Muscle layer of duodenum (tissue), 2 donors: ENCODE measurements around the gene IGF2BP1.
A peak's percentile ranks its signal among the peaks of the same experiment; 100 is the strongest.
"Not testable (repeated sequence)": the region's sequence is repeated elsewhere in the genome, so short reads cannot be mapped to it uniquely, and the experiment has no call there.

Source experiments
- H3K27ac ChIP-seq: one replicate; pipeline ENCODE4 v1.7.0; 2013; ENCODE audit warnings: mild to moderate bottlenecking, low read length
- H3K27me3 ChIP-seq: one replicate; pipeline ENCODE4 v1.7.0; 2013; ENCODE audit warnings: low read depth, mild to moderate bottlenecking, control low read depth, low read length
- H3K36me3 ChIP-seq, 2 donors: one replicate each; pipeline ENCODE4 v1.7.0; 2013; ENCODE audit warnings: low read length in 2 of 2, control low read depth in 1 of 2, mild to moderate bottlenecking in 1 of 2; ENCODE audit not compliant: insufficient read depth in 2 of 2, control insufficient read depth in 1 of 2
- H3K4me1 ChIP-seq, 2 donors: one replicate each; pipeline ENCODE4 v1.7.0; 2013; ENCODE audit warnings: low read length in 2 of 2, mild to moderate bottlenecking in 2 of 2, control low read depth in 1 of 2, moderate library complexity in 1 of 2; ENCODE audit not compliant: insufficient read depth in 2 of 2, control insufficient read depth in 1 of 2
- H3K4me3 ChIP-seq, 2 donors: one replicate each; pipeline ENCODE4 v1.7.0; 2013; ENCODE audit warnings: low read length in 2 of 2, low read depth in 1 of 2, mild to moderate bottlenecking in 1 of 2
- H3K9me3 ChIP-seq, 2 donors: one replicate each; pipeline ENCODE4 v1.7.0; 2013; ENCODE audit warnings: low read length in 2 of 2, control low read depth in 1 of 2, mild to moderate bottlenecking in 1 of 2; ENCODE audit not compliant: control insufficient read depth in 1 of 2
- donor health status: healthy.

IGF2BP1 gene

DNA sequence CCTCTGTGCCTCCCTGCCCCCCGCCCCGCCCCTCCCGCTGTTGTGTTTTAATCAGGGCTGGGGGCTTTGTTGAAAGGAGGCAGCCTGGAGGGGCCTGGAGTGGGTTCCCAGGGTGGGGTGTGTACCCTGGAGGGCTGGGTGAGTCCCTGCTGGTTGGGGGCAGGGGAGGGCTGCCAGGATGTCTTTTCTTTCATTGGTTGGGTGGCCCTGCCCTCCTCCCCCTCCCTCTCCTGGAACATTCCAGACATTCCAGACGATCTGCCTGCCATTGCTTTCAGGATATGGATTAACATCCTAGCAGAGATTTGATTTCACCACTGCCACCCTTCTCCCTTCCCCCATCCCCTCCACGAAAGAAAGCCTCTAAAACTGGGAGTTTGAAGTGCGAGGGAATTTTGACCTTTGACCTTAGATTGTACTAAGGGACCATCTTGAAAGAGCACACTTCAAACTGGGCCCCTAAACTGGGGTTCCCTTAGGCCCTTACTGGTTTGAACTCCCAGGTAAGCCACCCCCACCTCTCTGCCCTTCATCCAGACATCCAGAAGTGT lies 25.3 kb downstream of the IGF2BP1 start:
- H3K27me3 ChIP-seq, result no peaks in the 10 kb centered on the region

DNA sequence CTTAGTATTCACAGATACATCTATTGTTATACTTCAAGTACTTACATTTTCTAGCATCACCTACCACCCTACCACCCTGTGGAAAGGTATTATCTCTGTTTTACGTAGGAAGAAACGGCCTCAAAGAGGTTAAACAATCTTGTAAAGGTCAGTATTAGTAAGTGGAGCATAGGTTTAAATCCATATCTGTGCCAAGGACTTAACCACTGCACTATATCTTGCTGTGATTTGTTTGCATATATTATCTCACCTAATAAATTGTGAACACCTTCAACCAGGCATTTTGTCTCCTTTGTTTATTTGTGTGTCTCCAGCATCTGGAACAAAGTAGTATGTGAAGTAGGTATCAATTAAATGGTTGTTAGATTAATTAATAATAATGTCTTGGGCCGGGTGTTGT lies 27.3 kb downstream of the IGF2BP1 start:
- Histone ChIP-seq H3K27me3 (no peaks in the 10 kb centered on the region), H3K36me3 (no peaks in the 10 kb centered on the region), H3K4me1 (no peaks in the 10 kb centered on the region), H3K4me3 (no peak overlapping the region), H3K27ac (no peak overlapping the region), H3K9me3 (no peaks in the 10 kb centered on the region)

More for the DNA sequence above, 25.3 kb downstream of the IGF2BP1 start:
- Histone ChIP-seq H3K4me1 (no peaks in the 10 kb centered on the region), H3K27ac (no peak overlapping the region), H3K4me3 (no peak overlapping the region), H3K36me3 (no peaks in the 10 kb centered on the region), H3K9me3 (no peaks in the 10 kb centered on the region)

- H3K36me3 ChIP-seq, H3K4me3 ChIP-seq, H3K27me3 ChIP-seq, H3K27ac ChIP-seq, H3K9me3 ChIP-seq, H3K4me1 ChIP-seq: not testable (repeated sequence)
These were observed 29.3 kb downstream of the IGF2BP1 start for GRCh38 chr17:49026447-49026846.

DNA sequence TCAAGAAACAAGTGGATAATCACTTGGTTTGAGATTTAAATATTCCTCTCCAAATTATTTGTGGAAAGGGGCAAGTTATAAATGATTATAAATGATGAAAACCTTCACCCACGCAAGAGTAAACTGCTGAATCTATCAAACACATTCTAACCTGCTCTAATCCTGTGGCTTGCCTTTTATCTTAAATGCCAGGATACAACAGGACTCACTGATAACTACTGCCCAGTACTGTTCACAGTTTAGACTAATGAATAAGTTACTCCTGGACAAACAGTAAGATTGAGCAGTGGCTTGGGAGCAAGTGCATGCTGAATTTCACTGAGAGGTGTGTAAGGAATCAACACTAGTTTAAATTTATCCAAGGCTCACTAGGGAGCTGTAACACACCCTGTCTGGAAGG lies 31.1 kb downstream of the IGF2BP1 start:
- H3K9me3 ChIP-seq, result no peaks in the 10 kb centered on the region
- H3K27me3 ChIP-seq, result no peaks in the 10 kb centered on the region
- no peak overlapping the region for H3K27ac ChIP-seq
- no peaks in the 10 kb centered on the region for H3K36me3 ChIP-seq
- no peaks in the 10 kb centered on the region for H3K4me1 ChIP-seq
- H3K4me3 ChIP-seq, result no peak overlapping the region

DNA sequence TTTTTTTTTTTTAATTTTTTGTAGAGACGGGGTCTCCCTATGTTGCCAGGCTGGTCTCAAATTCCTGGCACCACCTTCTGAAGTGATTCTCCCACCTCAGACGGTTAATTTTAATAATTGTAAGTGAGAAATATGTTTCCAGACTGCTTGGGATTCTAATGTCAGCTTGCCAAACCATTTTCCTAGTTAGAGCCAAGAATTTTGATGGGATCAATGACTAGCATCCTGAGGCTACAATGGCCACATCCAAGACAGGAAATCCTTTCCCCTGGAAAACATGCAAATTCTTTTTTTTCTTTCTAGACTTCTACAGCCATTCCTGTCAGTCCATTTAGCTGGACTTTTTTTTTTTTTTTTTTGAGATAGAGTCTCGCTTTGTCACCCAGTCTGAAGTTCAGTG lies 32.6 kb downstream of the IGF2BP1 start:
- Histone ChIP-seq H3K4me1 (no peaks in the 10 kb centered on the region), H3K4me3 (no peak overlapping the region), H3K36me3 (no peaks in the 10 kb centered on the region), H3K27ac (no peak overlapping the region), H3K27me3 (no peaks in the 10 kb centered on the region), H3K9me3 (no peaks in the 10 kb centered on the region)

GRCh38 chr17:49031965-49032928 lies 35.1 kb downstream of the IGF2BP1 start:
- Histone ChIP-seq H3K9me3 (no peaks in the 10 kb centered on the region), H3K4me1 (no peaks in the 10 kb centered on the region), H3K27ac (no peak overlapping the region), H3K4me3 (no peak overlapping the region), H3K27me3 (no peaks in the 10 kb centered on the region), H3K36me3 (no peaks in the 10 kb centered on the region)

- Histone ChIP-seq H3K36me3 (no peaks in the 10 kb centered on the region), H3K9me3 (no peaks in the 10 kb centered on the region), H3K4me1 (no peaks in the 10 kb centered on the region), H3K27ac (no peak overlapping the region), H3K4me3 (peak overlapping the region in 1 of 2 donors; percentile 47), H3K27me3 (no peaks in the 10 kb centered on the region)
These were observed 38.5 kb downstream of the IGF2BP1 start for GRCh38 chr17:49035470-49036269.

GRCh38 chr17:49036270-49036626 lies 39.1 kb downstream of the IGF2BP1 start:
- no peak overlapping the region for H3K27ac ChIP-seq
- no peaks in the 10 kb centered on the region for H3K9me3 ChIP-seq
- no peak overlapping the region for H3K4me3 ChIP-seq
- H3K27me3 ChIP-seq, result no peaks in the 10 kb centered on the region
- no peaks in the 10 kb centered on the region for H3K4me1 ChIP-seq
- H3K36me3 ChIP-seq, result no peaks in the 10 kb centered on the region

DNA sequence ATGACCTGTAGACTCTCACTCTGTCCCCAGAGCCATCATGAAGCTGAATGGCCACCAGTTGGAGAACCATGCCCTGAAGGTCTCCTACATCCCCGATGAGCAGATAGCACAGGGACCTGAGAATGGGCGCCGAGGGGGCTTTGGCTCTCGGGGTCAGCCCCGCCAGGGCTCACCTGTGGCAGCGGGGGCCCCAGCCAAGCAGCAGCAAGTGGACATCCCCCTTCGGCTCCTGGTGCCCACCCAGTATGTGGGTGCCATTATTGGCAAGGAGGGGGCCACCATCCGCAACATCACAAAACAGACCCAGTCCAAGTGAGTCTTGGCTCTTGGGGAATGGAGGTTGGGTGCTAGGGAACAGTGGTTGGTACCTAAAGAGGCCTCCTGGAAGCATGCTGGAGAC lies 41.0 kb downstream of the IGF2BP1 start:
- Histone ChIP-seq H3K9me3 (no peaks in the 10 kb centered on the region), H3K4me1 (no peaks in the 10 kb centered on the region), H3K4me3 (no peak overlapping the region), H3K27ac (no peak overlapping the region), H3K27me3 (no peaks in the 10 kb centered on the region), H3K36me3 (no peaks in the 10 kb centered on the region)

- Histone ChIP-seq H3K9me3 (no peaks in the 10 kb centered on the region), H3K4me3 (no peak overlapping the region), H3K4me1 (no peaks in the 10 kb centered on the region), H3K27me3 (no peaks in the 10 kb centered on the region), H3K27ac (no peak overlapping the region), H3K36me3 (no peaks in the 10 kb centered on the region)
These were observed 41.4 kb downstream of the IGF2BP1 start for GRCh38 chr17:49038544-49038943.

- not testable (repeated sequence) for H3K4me1 ChIP-seq, H3K9me3 ChIP-seq, H3K27ac ChIP-seq, H3K4me3 ChIP-seq, H3K36me3 ChIP-seq, H3K27me3 ChIP-seq
These were observed 42.3 kb downstream of the IGF2BP1 start for GRCh38 chr17:49039518-49039917.
